Measurements from ENCODE around the gene IFIT5.

- TF ChIP-seq EZH2phosphoT487 (IDR thresholded peaks at IDR 0.05; ENCODE audit: low read depth): no peak
- TF ChIP-seq CTCF (IDR thresholded peaks at IDR 0.05; ENCODE audit: low read depth, low read length): no peak
Observed at GRCh38 chr10:89458291-89458690, 43.9 kb downstream of the IFIT5 start.

Data from OCI-LY3 (cell line).